HG03064 (cell line): ENCODE results near the gene CLEC2B.

ENCODE experiments used
- ATAC-seq: cut with Tn5 transposase; IDR thresholded peaks from one replicate; pipeline ENCODE4 v1.9.1; 2021; ENCODE audit warnings: low read depth; ENCODE audit not compliant: unreplicated experiment

Gene CLEC2B

DNA sequence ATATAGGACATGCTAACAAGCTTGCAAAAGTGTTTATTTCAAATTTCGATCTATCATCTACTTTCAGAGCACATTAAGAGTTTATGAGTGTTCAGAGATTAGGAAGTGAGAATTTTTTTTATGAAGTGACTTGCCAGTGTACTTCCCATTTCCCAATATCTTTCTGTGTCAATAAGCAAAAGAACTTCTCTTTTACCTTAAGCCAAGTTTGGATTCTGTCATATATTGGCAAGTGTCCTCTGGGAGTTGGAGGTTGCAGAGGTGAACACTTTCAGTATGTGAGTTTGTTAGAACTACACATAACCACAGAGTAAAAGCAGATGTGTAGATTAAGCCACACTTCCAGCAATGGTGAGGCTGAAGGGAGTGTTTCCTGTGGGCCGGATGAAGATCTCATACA is 58.5 kb downstream of the CLEC2B start:
- no peak for ATAC-seq

DNA sequence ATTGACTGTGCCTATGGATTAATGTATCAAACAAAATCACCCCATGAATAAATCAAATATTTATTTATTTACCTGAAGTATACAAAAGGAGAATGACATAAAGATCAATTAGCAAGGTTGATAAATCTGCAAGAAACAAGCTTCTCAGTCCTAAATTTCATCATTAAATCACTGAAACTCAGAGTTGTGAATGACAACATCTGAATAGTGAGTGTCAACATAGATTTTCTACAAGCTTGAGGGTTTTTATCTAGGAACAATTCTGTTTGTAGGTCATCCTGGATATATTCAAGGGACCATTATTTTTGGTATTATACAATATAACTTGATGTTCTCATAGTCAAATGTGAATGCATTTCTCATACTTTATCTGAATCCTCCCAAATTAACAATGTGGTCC is 59.3 kb downstream of the CLEC2B start:
- ATAC-seq, result no peak

DNA sequence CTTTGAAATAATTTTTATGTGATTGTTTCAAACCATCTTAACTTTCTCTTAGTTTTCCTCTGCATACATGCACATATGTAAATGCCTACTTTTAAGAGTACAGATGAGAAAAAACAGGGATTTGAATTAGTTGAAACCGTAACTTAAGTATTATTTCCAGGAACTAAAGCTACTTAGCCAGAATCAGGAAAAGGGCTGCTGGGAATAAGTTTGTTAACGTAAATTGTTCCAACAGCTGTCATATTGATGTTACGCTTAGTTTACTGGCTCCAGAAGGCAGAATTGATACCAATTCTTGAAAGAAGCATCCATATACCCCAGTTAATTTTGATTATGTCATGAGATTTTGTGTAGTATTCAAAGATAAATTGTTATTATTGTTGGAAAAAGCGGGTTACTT is 59.8 kb downstream of the CLEC2B start:
- no peak for ATAC-seq

DNA sequence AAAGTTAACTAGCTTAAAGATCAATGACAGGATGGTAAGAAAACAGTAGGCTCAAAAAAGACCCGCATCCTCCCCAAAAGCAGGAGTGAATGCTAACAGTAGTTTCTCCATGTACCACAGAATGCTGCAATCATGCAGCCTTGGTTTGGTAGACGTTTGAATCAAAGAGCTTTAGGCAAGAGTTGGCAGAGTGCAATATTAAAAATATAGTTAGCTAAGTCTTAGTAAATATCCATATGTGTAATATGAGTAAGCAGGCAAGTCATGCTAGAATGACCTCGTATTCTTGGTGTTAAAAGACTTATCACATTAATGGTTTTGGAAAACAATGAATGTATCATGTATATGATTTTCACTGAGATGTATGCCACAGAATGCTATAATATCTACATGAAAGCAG is 60.6 kb downstream of the CLEC2B start:
- ATAC-seq, result no peak

DNA sequence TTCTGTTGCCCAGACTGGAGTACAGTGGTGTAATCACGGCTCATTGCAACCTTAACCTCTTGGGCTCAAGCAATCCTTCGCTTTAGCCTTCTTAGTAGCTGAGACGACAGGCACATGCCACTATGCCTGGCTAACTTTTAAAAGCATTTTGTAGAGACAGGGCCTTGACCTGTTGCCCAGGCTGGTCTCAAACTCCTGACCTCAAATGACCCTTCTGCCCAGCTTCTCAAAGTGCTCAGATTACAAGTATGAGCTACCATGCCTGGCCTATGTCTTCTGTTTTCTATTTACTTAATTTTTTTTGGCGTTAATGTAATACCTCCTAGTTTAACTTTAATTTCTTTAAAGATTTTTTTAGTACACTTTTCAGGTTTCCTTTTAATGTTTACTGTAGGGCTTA is 62.4 kb downstream of the CLEC2B start:
- no peak for ATAC-seq

DNA sequence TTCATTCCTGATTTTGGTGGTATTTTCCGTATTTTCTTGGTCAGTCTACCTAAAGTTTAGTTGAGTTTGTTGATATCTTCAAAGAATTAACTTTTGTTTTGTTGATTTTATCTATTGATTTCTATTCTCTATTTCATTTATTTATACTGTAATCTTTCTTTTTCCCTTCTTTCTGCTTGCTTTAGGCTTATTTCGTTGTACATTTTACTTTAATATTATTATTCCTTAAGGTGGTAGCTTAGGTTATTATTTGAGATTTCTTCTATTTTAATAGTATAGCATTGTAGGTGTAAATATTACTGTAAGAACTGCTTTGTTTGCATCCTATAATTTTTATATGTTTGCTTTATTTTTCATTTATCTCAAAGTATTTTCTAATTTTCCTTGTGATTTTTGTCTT is 63.3 kb downstream of the CLEC2B start:
- ATAC-seq, result no peak
